ENCODE measurements around the gene GPRC5C. TPM values are rescaled to one million over a fixed set of nuclear protein-coding genes. Genes with fewer than 3 reads are reported as not detected.

GPRC5C gene
- total RNA-seq, 3 donors from 2014 or later: 24.3 to 69.2 (median 40.3) TPM

GRCh38 chr17:74408815-74409214 lies 23.1 kb upstream of the GPRC5C start:
- H3K27me3 ChIP-seq: no peaks in the 10 kb centered on the region
- intact Hi-C loops (cut with DNase I; ENCODE audit: low total_unique reads): no loop called here
- TF ChIP-seq POLR2AphosphoS5 (IDR thresholded peaks at IDR 0.05): no peak
- no peak for TF ChIP-seq POLR2A (IDR thresholded peaks at IDR 0.05)
- no peak for TF ChIP-seq CTCF (IDR thresholded peaks at IDR 0.05)

GRCh38 chr17:74410001-74410443 lies 21.9 kb upstream of the GPRC5C start:
- intact Hi-C loops (cut with DNase I; ENCODE audit: low total_unique reads): no loop called here
- no peaks in the 10 kb centered on the region for H3K36me3 ChIP-seq
- TF ChIP-seq CTCF (IDR thresholded peaks at IDR 0.05) (no peak), POLR2AphosphoS5 (IDR thresholded peaks at IDR 0.05) (no peak), POLR2A (IDR thresholded peaks at IDR 0.05) (no peak)

More at GRCh38 chr17:74408815-74409214, 23.1 kb upstream of the GPRC5C start:
- no peak for DNase-seq (ENCODE audit: low spot score in 2 of 2)
- Histone ChIP-seq H3K4me1 (no peaks in the 10 kb centered on the region), H3K36me3 (no peaks in the 10 kb centered on the region), H3K27ac (no peak overlapping the region), H3K9me3 (no peaks in the 10 kb centered on the region), H3K4me3 (no peak overlapping the region)

GRCh38 chr17:74412581-74412980 lies 19.3 kb upstream of the GPRC5C start:
- Histone ChIP-seq H3K36me3 (no peaks in the 10 kb centered on the region), H3K27me3 (no peaks in the 10 kb centered on the region), H3K9me3 (no peaks in the 10 kb centered on the region), H3K27ac (no peak overlapping the region), H3K4me1 (no peaks in the 10 kb centered on the region), H3K4me3 (no peak overlapping the region)
- intact Hi-C loops (cut with DNase I; ENCODE audit: low total_unique reads): no loop called here
- no peak for DNase-seq (ENCODE audit: low spot score in 2 of 2)
- no peak for TF ChIP-seq POLR2A (IDR thresholded peaks at IDR 0.05)
- TF ChIP-seq POLR2AphosphoS5 (IDR thresholded peaks at IDR 0.05): no peak
- no peak for TF ChIP-seq CTCF (IDR thresholded peaks at IDR 0.05)

More at GRCh38 chr17:74410001-74410443, 21.9 kb upstream of the GPRC5C start:
- Histone ChIP-seq H3K27me3 (no peaks in the 10 kb centered on the region), H3K9me3 (no peaks in the 10 kb centered on the region), H3K27ac (no peak overlapping the region), H3K4me3 (no peak overlapping the region), H3K4me1 (no peaks in the 10 kb centered on the region)
- no peak for DNase-seq (ENCODE audit: low spot score in 2 of 2)

- Histone ChIP-seq H3K36me3 (no peaks in the 10 kb centered on the region), H3K4me3 (no peak overlapping the region), H3K27ac (no peak overlapping the region), H3K9me3 (no peaks in the 10 kb centered on the region), H3K4me1 (no peaks in the 10 kb centered on the region), H3K27me3 (no peaks in the 10 kb centered on the region)
- DNase-seq (ENCODE audit: low spot score in 2 of 2): no peak
- no peak for TF ChIP-seq POLR2A (IDR thresholded peaks at IDR 0.05)
- no peak for TF ChIP-seq POLR2AphosphoS5 (IDR thresholded peaks at IDR 0.05)
- no peak for TF ChIP-seq CTCF (IDR thresholded peaks at IDR 0.05)
- intact Hi-C loops (cut with DNase I; ENCODE audit: low total_unique reads): no loop called here
Measured at GRCh38 chr17:74413491-74413890, 18.4 kb upstream of the GPRC5C start.

DNA sequence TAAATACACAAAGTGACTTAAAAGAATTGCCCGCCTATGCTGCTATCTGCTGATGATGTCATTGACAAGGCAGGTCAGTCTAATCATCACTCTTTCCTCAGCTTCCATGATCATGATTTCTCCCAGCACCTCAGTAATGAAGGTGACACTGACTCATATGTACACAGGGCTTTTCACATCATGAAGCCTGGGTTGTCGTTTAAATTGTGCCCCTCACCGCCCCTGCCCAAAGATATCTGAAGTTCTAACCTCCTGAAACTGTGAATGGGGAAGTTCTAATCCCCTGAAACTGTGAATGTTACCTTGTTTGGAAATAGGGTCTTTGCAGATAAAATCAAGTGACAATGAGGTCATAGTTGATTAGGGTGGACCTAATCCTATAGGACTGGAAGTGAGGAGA lies 17.4 kb upstream of the GPRC5C start:
- no peak overlapping the region for H3K27ac ChIP-seq
- DNase-seq (ENCODE audit: low spot score in 2 of 2): no peak
- H3K36me3 ChIP-seq: no peaks in the 10 kb centered on the region
- no peak for TF ChIP-seq POLR2AphosphoS5 (IDR thresholded peaks at IDR 0.05)
- no peak for TF ChIP-seq CTCF (IDR thresholded peaks at IDR 0.05)
- TF ChIP-seq POLR2A (IDR thresholded peaks at IDR 0.05): no peak
- H3K4me1 ChIP-seq: no peaks in the 10 kb centered on the region
- H3K27me3 ChIP-seq: no peaks in the 10 kb centered on the region
- intact Hi-C loops (cut with DNase I; ENCODE audit: low total_unique reads): no loop called here
- H3K4me3 ChIP-seq: no peak overlapping the region
- H3K9me3 ChIP-seq: no peaks in the 10 kb centered on the region
